Spinal cord (tissue), 10 donors: ENCODE measurements around the gene ENDOU. TPM values are rescaled to one million over a fixed set of nuclear protein-coding genes. Genes with fewer than 3 reads are reported as not detected.
A peak's percentile ranks its signal among the peaks of the same experiment; 100 is the strongest.

Experiments
- DNase-seq, 6 donors: peaks; one replicate each; pipeline versions ENCODE4 v3.0.0 to v3.0.0-alpha.2; 2013 to 2015; ENCODE audit warnings: low spot score in 6 of 6, low read depth in 4 of 6
- H3K27ac ChIP-seq: one replicate; pipeline ENCODE4 v1.5.1; 2013; ENCODE audit warnings: low read depth, low read length, control low read depth
- H3K27me3 ChIP-seq: one replicate; pipeline ENCODE4 v1.6.1; 2013; ENCODE audit warnings: low read length; ENCODE audit not compliant: control insufficient read depth, insufficient read depth
- H3K36me3 ChIP-seq: one replicate; pipeline ENCODE4 v1.6.1; 2013; ENCODE audit warnings: low read length; ENCODE audit not compliant: control insufficient read depth, insufficient read depth
- H3K4me1 ChIP-seq: one replicate; pipeline ENCODE4 v1.6.1; 2013; ENCODE audit warnings: low read length; ENCODE audit not compliant: control insufficient read depth, insufficient read depth
- H3K4me3 ChIP-seq: one replicate; pipeline ENCODE4 v1.5.1; 2013; ENCODE audit warnings: low read depth, low read length, control low read depth
- H3K9me3 ChIP-seq: one replicate; pipeline ENCODE4 v1.6.1; 2013; ENCODE audit warnings: low read length; ENCODE audit not compliant: control insufficient read depth, insufficient read depth
- WGBS: methylation state at CpG from one replicate; pipeline ENCODE4 v1.1.5; 2013; ENCODE audit warnings: missing lambda C conversion rate; ENCODE audit not compliant: insufficient coverage; 5-methylcytosine and 5-hydroxymethylcytosine counted together
- polyA plus RNA-seq, 2 donors: library from polyadenylated mRNA; unstranded; fragments of 120-200 nt; gene quantifications; one replicate each; pipeline ENCODE4 v1.2.1, GENCODE V29; 2013; ENCODE audit not compliant: insufficient read length in 2 of 2
- total RNA-seq, 2 donors: library from RNA; depleted of rRNA in 1 of 2; stranded (reverse); fragments of 120-200 nt in 1 of 2; fragments of >200 nt in 1 of 2; gene quantifications; one replicate each; pipeline versions ENCODE4 v1.2.3 to v1.2.4, GENCODE V29; 2013 to 2014
- donor health status: healthy.

ENDOU gene
- total and polyA plus RNA-seq, 4 donors, result 0.32 to 0.50 (median 0.36) TPM

DNA sequence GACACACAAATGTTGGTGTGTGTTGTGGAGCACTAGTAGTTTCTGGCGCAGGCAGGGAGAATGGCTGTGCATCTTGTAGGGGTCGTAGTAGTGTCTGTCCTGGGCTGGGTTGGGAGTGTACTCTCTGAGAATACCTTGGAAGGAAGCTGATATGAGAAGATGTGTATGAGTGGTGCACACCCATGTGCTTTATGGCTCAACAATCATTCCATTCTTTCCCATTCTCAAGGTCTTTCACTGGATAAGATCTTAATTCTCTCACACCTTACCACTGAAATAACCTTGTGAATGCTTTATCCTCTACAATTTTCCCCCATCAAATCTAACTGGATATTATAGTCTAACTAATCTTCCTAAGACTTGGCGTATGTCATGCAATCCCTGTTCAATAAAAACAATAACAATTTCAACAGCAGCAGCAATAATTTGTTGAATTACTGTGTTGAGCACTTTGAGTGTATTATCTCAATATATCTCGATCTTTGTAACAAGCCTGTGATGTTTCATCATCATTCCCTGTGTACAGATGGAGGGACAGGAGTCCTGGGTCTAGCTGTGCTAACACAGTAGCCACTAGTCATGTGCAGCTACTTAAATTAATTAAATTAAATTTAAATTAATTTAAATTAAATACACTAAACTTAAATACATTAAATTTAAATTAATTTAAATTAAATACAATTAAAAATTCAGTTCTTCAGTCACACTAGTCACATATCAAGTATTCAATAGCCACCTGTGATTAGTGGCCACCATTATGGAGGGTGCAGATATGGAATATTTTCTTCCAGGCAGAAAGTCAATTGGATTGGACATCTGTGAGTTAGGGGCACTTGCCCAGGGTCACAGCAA is 44.2 kb upstream of the ENDOU start:
- Histone ChIP-seq H3K4me1 (peaks cover 14% of the 10 kb centered on the region), H3K4me3 (no peak overlapping the region), H3K9me3 (no peaks in the 10 kb centered on the region), H3K27ac (no peak overlapping the region), H3K27me3 (no peaks in the 10 kb centered on the region), H3K36me3 (peaks cover under 1% of the 10 kb centered on the region)
- 100% methylated on average over 1 of the region's 4 CpGs for WGBS
- no peak for DNase-seq

DNA sequence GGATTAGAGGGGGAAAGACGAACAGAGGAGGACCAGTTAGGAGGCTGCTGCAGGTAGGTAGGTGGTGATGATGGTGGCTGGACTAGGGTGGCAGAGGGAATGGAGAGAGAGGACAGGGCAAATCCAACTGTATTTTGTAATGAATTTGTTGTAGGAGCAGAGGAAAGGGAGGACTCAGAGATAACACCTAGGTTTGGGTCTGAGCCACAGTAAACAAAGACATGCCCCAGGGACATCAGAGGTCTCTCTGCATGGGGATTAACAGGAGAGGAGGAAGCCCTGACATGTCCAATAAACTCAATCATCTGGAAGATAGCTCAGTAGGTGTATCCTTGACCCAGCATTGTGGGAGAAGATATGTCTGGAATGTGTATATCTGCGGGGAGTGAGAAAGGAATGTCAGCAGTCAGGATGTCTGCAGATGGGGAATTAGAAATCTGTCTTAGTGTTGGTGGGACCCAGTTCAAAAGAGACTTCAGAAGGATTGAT is 43.1 kb upstream of the ENDOU start:
- no peaks in the 10 kb centered on the region for H3K27me3 ChIP-seq
- peaks cover 8% of the 10 kb centered on the region for H3K4me1 ChIP-seq
- H3K4me3 ChIP-seq, result no peak overlapping the region
- no peaks in the 10 kb centered on the region for H3K36me3 ChIP-seq
- no peak overlapping the region for H3K27ac ChIP-seq
- 59% methylated on average over 2 of the region's 2 CpGs for WGBS
- no peak for DNase-seq
- no peaks in the 10 kb centered on the region for H3K9me3 ChIP-seq

GRCh38 chr12:47767216-47767724 is 42.0 kb upstream of the ENDOU start:
- Histone ChIP-seq H3K27ac (no peak overlapping the region), H3K4me3 (no peak overlapping the region), H3K36me3 (no peaks in the 10 kb centered on the region), H3K9me3 (no peaks in the 10 kb centered on the region), H3K4me1 (peaks cover 4% of the 10 kb centered on the region), H3K27me3 (no peaks in the 10 kb centered on the region)
- 72% methylated on average over 3 of the region's 4 CpGs for WGBS
- no peak for DNase-seq

DNA sequence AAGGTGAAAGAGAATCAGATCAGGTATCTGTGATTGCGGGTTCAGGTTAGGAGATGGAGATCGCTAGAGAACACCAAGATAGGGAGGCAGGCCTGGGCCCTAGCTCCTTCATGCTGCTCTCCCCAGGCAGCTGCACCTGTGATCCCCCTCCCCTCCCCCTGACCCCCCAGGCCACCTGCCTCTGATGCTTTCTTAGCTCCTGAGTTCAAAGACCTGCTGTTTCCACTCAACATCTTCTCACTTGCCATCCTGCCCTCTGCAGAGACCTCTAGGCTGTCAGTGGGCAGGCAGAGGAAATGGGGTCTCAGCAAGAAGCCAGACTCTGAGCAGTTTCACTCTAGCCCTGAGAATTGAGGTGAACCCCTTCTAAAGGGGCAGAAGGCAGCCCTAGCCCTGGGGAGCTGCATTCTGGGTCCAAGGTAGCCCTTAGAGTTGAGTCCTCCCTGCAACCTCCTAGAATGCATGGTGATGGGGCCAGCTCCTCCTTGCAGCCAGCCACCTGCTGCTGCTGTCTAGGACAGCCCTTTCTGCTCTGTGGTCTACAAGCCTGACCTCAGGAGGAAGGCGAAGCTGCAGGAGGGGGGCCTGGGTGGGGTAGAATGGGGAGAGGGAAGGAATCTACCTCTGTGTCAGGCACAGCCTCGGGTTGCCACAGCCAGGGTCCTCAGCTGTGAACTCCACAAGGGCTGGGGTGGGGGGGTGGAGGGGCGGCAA is 41.4 kb upstream of the ENDOU start:
- WGBS, result 76% methylated on average over 4 of the region's 5 CpGs
- no peaks in the 10 kb centered on the region for H3K9me3 ChIP-seq
- DNase-seq, result no peak
- no peak overlapping the region for H3K27ac ChIP-seq
- H3K4me1 ChIP-seq, result no peaks in the 10 kb centered on the region
- no peaks in the 10 kb centered on the region for H3K36me3 ChIP-seq
- H3K27me3 ChIP-seq, result no peaks in the 10 kb centered on the region
- no peak overlapping the region for H3K4me3 ChIP-seq

GRCh38 chr12:47763481-47764346 is 38.4 kb upstream of the ENDOU start:
- Histone ChIP-seq H3K9me3 (no peaks in the 10 kb centered on the region), H3K36me3 (no peaks in the 10 kb centered on the region), H3K4me1 (peaks cover 8% of the 10 kb centered on the region), H3K27me3 (no peaks in the 10 kb centered on the region), H3K4me3 (no peak overlapping the region), H3K27ac (no peak overlapping the region)
- 99% methylated on average over 5 of the region's 8 CpGs for WGBS
- no peak for DNase-seq

GRCh38 chr12:47762850-47763465 is 37.7 kb upstream of the ENDOU start:
- no peaks in the 10 kb centered on the region for H3K27me3 ChIP-seq
- DNase-seq, result no peak
- WGBS, result 80% methylated on average over 2 of the region's 3 CpGs
- H3K9me3 ChIP-seq, result no peaks in the 10 kb centered on the region
- no peak overlapping the region for H3K27ac ChIP-seq
- no peak overlapping the region for H3K4me3 ChIP-seq
- H3K4me1 ChIP-seq, result peaks cover 16% of the 10 kb centered on the region
- H3K36me3 ChIP-seq, result no peaks in the 10 kb centered on the region

DNA sequence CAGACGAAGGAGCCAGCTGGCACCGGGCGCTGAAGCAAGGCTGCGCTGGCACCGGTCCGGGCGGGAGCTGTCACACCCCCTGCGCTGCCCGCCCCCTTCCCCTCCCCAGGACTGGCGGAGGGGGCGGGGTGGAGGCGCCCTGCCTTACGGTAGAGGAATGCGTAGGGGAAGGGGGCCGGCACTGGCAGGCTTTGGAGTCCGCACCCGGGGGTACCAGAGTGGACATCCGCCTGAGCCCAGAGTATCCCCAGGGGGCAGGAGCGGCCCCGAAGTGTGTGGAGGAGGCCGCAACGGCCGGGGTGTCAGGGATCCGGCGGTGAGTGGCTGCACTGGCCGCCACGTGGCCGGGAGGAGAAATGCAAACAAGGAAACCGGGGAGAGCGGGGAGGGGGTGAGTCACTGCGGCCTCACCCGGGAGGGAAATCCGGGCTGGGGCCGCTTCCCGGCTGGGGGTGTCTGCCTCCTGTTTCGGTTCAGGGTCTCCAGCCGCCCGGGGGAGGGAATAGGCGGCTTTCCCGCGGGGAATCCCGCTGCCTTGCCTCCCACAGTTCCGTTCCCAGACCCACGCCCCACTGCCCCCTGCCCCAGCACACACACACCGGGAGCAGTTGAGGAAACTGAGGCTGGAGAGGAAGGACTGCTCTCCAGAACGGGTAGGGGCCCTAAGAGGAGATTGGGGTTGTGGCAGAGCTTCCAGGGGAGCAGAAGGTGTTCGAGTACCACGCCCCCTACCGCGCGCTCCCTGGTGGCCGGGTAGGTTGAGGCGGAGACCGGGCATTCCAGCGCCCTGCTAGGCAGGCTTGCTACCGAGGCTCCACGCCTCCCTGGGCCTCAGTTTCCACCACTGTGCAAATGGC is 33.8 kb upstream of the ENDOU start, which contains the start of gene RAPGEF3:
Gene RAPGEF3, minus strand, starts transcription at position 47 of the 857 bp plus-strand sequence. CDS start 324 bp downstream, outside the sequence.
- H3K27me3 ChIP-seq, result no peaks in the 10 kb centered on the region
- peaks cover 37% of the 10 kb centered on the region for H3K4me1 ChIP-seq
- no peaks in the 10 kb centered on the region for H3K36me3 ChIP-seq
- H3K9me3 ChIP-seq, result no peaks in the 10 kb centered on the region
- H3K4me3 ChIP-seq, result peak within 1 kb of the TSS; percentile 61
- H3K27ac ChIP-seq, result peak within 1 kb of the TSS; percentile 45
- 1% methylated on average over 40 of the region's 57 CpGs for WGBS
- peak in 3 of 6 donors; percentile 68 to 92 (median 91) for DNase-seq

GRCh38 chr12:47758584-47758833 is 33.2 kb upstream of the ENDOU start:
- 3% methylated on average over 7 of the region's 10 CpGs for WGBS
- DNase-seq, result no peak
- Histone ChIP-seq H3K9me3 (no peaks in the 10 kb centered on the region), H3K4me1 (peaks cover 40% of the 10 kb centered on the region), H3K4me3 (peak overlapping the region; percentile 61), H3K36me3 (peaks cover 1% of the 10 kb centered on the region), H3K27me3 (no peaks in the 10 kb centered on the region), H3K27ac (peak overlapping the region; percentile 45)
